ENCODE measurements around the gene ENTPD2.

Gene ENTPD2

DNA sequence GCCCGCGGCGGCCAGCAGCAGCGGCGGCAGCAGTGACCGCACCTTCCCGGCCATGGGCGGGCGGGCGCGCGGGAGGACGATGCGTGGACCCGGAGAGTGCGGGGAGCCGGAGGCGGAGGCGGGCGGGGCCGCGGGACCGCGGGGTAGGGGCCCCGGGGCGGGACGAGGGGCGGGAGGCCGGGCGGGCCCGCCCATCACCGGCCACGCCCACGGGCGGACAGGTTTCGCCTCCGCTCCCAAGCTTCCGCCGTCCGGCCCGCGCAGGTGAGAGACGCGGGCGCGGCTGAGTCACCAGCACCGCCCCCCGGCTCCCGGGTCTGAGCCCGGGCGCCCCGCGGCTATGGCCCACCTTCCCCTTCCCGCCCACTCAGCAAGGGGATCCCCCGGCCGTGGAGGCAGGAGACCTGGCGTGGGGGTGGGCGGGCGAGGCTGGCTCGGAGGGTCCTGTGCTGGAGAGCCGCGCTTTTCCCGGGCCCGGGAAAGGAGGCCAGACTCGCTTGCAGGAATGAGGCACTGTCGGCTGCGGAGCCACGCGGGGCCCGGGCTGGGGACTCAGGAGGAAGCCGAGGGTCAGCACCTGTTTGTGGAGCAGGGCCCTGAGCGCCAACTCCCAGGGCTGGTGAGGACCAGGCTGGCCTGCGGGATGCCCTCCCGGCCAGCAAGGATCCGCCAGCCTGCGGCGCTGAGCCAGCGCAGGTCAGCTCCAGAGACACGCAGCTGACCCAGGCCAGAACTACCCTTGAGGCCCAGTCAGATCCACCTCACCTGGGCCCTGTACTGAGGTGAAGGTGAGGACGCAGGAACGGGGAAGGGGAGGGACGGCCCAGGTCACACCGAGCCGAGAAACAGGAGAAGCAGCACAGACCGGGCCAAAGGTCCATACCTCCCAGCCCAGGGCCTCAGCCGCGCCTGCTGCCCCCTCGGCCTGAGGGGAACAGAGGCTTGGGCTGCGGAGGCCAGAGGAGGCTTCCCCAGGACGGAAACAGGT lies at the start of gene ENTPD2:
Gene ENTPD2, minus strand, starts transcription at position 118 of the 988 bp plus-strand sequence. Its CDS starts 64 bp downstream, at position 54.
- DNase-seq: no peak

DNA sequence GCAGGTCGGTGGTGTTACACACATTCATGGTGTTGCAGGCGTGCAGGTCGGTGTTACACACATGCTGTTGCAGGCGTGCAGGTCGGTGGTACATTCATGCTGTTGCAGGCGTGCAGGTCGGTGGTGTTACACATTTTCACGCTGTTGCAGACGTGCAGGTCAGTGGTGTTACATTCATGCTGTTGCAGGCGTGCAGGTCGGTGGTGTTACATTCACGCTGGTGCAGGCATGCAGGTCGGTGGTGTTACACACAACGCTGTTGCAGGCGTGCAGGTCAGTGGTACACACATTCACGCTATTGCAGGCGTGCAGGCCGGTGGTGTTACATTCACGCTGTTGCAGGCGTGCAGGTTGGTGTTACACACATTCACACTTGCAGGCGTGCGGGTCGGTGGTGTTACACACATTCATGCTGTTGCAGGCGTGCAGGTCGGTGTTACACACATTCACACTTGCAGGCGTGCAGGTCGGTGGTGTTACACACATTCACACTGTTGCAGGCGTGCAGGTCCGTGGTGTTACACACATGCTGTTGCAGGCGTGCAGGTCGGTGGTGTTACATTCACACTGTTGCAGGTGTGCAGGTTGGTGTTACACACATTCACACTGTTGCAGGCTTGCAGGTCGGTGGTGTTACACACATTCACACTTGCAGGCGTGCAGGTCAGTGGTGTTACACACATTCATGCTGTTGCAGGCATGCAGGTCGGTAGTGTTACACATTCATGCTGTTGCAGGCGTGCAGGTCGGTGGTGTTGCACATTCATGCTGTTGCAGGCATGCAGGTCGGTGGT lies 49.5 kb upstream of the ENTPD2 start:
- no peak for DNase-seq

DNA sequence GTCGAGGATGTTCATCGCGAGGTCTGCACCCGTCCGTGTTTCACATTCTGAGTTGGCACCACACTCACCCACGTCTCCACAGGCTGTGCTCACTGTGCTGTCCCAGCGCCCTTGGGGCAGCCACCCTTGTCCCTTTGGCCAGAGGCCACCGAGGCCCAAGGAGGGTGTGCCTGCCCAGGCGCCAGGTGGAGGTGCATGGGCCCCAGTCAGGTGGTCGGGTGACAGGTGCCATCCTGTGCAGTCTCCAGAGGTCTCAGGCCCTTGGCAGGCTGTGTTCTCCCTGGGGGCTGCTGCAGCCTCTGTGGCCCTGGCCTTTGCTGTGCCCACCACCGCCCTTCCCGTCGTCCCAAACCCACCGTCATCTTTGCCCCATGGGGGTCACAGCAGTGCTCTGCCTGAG lies 45.4 kb upstream of the ENTPD2 start:
- no peak for DNase-seq

DNA sequence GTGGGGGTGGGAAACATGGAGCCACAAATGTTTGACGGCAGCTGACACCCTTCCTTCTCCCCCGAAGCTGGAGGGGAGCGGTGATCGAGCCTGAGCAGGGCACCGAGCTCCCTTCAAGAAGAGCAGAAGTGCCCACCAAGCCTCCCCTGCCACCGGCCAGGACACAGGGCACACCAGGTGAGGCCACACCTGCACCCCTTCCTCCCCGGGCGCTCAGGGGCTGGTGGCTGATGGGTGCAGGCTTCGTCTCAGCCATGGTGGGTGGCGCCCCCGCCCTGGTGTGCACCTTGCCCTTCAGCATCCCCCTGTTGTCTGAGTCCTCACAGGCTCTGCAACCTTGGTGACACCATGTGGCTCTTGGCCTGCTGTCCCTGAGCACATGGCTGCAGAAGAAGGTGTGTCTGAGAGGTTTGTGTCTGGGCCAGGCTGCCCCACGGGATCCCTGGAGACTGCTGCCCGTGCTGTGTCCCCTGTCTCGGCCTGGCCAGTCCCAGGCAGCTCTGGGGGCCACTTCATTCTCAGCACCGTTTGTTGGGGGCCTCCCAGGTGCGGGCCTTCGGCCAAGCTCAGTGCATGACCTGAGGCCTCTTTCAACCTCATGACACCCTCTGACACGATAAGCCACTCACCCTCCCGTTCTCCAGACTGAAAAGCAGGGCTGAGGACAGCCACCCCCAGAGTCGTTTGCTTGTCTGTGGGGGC lies 44.1 kb upstream of the ENTPD2 start:
- no peak for DNase-seq

DNA sequence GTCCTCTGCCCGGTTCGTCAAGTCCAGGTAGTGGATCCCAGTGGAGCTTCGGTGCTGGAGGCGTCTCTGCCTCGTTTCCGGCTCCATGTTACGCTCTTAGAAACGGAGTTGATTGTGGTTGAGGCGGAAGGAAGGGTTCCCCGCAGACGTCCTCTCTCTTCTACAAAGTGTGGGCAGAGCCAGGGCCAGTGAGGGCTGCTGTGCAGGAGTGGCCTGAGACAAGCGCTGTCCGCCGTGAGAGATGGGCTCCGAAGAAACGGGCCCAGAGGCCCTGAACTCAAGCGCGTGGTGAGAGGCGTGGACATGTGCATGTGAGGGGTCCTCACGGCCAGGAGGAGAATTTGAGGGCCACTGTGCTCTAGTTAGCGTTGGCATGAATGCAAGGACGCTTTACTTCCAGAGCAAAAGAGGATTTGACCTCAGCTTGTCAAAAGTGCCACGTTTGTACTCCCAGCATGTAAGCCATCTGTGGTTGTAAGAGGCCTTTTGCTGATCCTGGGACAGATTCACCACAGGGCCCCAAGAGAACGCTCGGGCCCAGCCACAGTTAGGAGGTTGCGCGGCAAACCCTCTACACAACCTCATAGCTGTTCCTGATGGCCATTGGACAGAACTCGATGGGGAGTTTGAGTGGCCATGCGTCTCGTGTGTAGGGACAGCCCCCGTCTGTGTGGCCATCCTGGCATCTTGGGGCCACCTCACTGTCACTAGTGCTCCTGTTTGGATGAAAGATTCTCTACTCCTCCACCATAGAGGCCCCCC lies 43.1 kb upstream of the ENTPD2 start:
- DNase-seq: no peak

DNA sequence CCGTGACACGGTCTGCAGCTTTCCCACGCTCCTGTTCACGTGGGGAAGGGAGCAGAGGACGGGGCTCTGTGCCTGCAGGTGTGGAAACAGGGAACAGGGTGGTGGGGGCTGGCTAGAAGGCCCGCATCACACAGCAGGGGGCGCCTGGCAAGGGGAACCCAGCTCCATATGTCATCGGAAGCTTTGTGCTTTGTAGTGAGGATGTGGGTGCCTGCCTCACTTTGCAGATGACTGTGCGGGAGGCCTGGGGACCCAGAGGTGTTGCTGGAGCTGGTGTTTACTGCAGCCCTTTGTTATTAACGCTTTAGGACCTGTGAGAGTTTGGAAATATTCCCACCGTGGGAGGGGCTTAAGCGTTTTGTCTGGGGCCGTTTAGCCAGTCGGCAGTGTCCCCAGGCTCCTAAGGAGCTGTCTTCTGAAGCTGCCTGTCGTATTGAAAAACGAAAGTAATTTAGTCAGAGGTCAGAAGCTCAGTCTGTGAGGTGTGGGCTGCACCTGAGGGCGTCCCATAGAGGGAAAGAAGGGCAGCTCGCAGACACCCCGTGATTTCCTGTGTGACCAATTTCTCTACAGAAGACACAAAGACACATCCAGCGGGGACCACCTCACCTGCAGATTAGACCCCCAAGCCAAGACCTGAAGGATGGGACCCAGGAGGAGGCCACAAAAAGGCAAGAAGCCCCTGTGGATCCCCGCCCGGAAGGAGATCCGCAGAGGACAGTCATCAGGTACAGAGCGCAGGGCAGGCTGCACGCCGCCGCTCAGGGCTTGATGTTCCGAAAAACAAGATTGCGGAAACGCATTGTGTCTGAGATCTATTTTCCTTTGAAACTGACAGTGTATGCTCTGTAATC lies 42.0 kb upstream of the ENTPD2 start:
- no peak for DNase-seq

DNA sequence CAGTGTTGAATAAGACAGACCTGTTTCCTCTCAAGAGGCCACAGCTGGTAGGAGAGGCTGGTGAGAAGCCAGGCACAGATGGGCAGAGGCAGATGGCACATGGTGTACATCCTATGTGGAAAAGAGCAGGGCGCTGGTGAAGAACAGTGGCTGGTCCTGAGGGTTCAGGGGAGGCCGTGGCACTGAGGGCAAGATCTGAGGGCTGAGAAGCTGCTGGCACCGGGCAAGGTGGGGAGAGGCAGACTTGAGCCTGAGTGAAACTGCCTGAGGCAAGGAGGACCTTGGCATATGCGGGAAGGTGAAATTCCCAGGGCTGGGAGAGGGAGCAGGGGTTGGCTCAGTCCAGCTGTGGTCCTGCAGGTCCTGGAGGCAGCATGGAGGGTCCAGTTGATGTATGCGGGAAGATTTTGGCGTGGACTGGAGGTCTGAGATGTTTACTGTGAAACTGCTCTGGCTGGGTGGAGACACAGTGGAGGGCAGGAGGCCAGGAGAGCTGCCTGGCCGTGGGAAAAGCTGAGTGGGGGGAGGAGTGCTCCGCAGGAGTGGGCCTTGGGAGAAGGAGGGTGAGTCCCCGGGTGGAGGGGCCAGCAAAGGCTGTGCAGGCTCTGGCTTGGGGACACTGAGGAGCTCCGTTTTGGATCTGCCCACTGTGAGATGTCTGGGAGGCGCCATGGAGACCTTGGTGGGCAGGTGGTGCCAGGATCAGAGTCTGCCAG lies 35.5 kb upstream of the ENTPD2 start:
- DNase-seq: no peak

DNA sequence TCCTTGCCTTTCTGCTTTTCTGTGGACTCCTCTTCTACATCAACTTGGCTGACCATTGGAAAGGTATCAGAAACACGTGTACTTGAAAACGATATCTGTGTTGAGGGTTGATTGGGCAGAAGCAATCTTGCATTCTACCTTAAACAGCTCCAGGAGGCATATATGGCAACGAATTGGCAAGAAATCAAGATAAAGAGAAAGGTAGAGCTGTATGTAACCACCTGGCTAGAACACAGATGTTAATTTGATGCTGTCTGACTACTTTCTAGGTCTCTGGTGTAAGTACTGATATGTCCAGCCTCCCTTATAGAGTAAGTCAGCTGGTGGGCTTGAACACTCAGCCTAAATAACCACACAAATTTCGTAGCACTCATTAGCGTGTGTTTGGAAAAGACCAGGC lies 34.3 kb upstream of the ENTPD2 start:
- no peak for DNase-seq

DNA sequence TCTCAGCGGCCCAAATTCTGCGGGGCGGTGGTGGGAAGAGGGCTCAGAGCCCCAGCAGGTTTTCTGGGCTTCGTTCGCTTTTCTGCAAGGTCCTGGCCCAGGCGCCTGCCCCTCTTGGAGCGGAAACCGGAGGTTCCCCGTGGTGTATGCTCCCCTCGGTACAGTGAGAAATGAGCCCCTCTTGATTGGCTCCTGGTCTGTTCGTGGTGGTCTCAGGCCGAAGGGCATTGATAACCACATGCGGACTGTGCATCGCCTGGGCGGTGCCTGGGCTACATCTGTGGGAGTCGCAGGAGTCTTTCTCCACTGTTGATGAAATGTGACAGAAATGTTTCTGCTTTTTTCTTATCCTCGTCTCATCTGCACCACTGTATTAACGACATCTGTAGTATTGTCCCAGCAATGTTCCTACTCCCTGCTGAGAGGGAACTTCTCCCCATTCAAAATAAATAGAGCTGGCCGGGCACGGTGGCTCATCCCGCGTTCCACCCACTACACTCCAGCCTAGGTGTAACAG lies 33.6 kb upstream of the ENTPD2 start:
- DNase-seq: no peak

DNA sequence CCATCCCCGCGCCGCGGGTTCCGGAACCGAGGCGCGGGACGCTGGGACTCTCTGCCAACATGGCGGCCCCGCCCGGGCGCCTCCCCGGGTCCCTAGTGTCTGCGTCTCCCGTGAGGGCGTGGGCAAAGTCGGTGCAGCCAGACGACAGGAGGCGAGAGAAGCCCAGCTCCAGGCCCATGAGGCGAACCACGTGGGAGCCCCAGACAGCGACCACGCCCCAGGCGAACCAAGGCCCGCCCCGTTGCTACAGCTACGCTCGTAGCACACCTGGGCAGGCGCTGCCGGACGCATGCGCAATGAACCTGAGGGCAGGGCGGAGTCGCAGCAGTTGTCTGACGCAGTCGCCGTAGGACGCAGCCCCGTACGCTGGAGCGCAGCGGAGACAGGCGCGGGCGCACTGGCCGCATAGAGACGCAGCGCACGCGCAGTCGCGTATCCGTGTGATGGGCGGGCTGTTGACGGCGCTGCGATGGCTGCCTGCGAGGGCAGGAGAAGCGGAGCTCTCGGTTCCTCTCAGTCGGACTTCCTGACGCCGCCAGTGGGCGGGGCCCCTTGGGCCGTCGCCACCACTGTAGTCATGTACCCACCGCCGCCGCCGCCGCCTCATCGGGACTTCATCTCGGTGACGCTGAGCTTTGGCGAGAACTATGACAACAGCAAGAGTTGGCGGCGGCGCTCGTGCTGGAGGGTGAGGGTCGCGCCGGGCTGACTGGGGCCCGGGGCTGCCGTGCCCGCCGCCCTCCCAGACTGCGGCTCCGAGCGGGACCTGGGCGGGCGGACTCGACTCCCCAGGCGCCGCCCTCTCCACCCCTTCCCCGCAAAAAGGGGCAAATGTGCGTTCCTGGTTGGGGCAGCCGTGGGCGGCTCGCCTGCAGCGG lies 32.9 kb upstream of the ENTPD2 start, which contains the start of gene MAN1B1:
Gene MAN1B1, plus strand, starts transcription at position 455 of the 878 bp plus-strand sequence. Its CDS starts 15 bp downstream, at position 470.
- DNase-seq: peak; percentile 100

DNA sequence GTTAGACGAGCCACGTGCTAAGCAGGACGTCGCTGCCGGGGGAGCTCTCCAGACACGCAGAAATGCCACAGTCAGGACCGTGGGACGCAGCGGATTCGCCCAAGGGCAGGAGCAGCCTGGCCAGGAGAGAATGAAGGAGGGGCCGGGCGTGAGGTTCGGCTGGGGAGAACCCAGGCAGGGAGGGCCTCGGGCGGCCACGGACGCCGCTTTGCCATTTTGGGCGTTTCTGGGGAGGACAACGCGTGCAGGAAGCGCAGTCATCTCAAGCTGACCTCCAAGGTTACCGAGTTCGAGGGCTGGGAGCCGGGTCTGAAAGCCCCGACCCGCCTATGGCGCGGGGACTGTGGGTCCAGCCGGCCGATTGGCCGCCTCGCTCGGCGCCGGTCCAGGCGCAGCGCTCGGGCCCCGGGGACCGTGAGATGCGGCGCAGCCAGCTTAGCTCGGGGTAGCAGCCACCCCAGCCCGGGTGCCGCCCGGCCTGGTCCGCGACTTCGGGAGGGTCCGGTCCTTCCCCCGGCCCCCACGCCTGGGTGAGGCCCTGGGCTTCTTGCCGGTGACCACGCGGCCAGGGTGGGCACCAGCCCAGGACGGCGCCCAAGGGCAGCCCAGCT lies 32.2 kb upstream of the ENTPD2 start:
- no peak for DNase-seq

DNA sequence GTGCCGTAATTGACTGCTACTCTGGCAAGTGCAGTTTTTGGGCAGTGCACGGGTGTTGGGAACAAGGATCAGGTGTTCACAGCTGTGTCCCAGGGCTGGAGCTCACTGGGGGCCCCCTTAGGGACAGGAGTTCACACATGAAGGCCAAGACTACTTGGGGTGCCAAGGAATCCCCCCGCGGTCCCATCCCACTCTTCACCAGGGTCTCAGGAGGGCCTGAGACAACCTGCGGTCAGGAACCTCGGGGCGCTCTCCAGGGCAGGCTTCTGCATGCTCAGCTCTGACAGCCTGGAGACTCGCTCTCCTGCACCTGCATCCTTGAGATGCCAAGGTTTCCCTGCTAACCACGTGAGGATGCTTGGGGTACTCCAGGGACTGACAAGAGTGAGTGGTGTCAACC lies 30.7 kb upstream of the ENTPD2 start:
- DNase-seq: no peak

DNA sequence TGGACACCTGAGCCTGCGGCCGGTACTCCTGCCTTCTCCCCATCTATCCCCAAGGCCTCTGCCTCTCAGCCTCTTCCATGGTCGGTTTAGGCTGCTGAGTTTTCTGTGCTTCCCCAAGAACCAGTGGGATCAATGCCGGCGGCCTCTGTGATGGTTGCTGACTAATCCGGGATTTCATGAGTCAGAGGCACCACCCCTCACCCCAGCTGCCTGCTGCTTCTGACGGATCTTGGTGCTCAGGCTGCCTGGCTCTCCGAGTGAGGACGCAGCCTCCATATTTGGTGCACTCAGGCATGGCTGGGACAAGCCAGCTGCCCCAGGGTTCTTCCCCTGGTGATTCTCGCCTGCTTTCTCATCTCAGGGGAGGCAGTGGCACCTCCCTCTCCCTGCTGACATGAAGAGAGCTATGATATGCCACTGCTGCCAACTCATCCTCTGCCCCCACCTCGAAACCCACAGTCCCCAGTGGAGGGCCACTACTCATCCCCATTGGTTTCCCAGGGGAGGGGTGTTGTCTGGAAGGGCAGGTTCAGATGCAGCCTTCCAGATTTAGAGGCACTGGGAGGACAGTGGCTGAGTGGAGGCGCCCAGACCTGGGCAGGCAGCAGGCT lies 29.6 kb upstream of the ENTPD2 start:
- no peak for DNase-seq

DNA sequence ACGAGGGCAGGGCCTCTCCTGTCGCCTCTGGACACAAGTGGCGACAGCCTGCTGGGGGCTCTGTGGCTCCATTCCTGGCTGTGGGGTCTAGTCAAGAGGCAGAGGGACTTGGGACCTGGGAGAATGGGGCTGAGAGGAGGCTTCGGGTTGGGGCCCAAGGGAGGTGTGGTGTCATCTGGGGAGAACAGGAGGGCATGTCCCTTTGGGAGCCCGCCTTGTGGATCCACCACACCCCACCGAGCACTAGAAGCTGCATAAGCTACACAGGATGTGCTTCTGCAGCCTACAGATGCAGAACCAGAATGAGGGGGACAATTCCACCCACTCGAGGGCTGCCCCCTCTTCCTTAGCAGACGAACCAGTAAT lies 29.0 kb upstream of the ENTPD2 start:
- no peak for DNase-seq

DNA sequence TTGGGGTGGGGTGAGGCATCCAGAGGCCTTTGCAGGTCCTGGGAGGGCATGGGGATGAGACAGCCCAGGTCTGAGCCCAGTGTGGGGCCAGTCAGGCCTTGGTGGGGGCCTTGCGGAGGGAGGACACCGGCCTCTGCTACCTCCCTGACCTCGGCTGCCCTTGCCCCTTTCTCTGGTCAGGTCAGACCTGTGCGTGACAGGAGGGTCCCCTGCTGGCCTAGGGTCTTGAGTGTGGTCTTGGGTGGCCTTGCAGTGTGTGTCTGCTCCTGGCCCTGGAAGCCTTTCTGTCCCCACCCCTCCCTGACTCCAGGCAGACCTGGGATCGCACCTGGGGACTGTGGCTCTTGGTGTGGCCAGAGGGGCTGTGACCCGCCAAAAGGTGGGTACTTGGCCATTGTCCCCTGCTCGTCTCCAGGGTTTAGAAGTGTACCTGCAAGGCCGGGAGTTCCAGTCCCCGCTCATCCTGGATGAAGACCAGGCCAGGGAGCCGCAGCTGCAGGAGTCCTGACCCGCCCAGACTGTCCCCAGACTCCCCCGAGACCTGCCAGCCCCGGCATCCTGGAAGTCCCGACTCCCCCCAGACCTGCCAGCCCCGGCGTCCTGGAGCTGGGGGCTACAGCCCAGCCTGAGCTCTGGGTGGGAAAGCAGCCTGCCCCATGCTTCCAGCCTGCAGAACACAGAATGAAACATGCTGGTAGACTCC lies 28.5 kb upstream of the ENTPD2 start:
- no peak for DNase-seq

DNA sequence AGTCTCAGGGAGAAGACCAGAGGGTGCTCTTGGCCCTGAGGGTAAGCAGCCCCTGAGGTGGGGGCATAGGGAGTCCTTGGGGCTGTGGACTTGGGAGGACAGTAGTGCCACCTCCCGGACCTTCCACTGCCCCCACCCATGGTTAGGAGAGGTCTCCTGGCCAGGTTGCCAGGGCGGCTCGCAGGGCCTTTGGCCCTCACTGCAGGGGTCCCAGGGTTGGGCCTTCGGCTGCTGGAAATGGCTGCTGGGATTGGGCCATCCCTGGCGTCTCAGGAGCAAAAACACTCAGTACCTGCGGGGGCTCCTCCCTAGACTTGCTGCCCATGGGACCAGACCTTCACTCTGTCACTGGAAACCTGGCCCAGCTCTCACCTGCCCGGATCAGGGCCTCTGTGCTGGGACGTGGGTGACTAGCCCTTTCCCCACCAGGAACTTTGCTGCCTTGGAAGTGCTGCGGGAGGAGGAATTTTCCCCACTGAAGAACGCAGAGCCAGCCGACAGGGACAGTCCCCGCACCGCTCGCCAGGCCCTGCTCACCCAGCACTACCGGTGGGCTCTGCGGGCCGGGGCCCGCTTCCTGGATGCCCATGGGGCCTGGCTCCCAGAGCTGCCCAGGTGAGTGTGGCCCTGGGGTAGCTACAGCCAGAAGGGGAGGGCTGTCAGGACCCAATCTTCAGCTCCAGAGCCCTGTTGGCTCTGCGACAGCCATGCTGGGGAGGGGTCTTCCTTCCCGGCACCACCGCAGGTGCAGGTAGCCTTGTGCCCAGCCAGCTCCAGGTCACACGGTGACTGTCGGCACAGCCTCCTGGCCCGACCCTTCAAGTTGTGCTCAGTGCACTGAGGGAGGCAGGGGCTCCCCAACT lies 26.6 kb upstream of the ENTPD2 start:
- DNase-seq: no peak

DNA sequence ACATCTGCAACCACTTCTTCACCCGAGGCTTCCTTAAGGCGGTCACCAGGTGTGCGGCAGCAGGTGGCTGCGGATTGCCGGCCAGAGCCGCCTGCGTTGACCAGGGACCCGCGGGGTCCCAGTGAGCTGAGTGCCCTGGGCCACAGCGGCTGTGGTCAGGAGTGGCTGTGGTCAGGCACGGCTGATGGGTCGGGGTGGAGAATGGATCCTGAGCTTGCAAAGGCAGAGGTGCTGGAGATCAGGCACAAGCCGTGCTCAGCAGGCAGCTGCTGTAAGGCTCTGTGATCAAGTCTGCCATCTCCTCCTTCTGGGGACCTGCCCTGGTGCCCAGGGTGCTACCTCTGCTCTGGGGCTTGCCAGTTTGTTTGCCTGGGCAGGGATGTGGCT lies 25.5 kb upstream of the ENTPD2 start:
- DNase-seq: no peak

Data from GDM1 (cell line).